Subcutaneous abdominal adipose tissue (tissue), 5 donors: ENCODE data around the gene EHD1.

Source experiments
- H3K27ac ChIP-seq: one replicate; pipeline ENCODE4 v1.7.0; 2013; ENCODE audit warnings: low read depth, mild to moderate bottlenecking, inconsistent platforms, low read length, moderate library complexity
- H3K27me3 ChIP-seq, 5 donors: one replicate each; pipeline ENCODE4 v1.7.0; 2013; ENCODE audit warnings: low read length in 5 of 5, inconsistent platforms in 1 of 5; ENCODE audit not compliant: control insufficient read depth in 5 of 5, insufficient read depth in 4 of 5
- H3K36me3 ChIP-seq, 5 donors: one replicate each; pipeline ENCODE4 v1.7.0; 2013; ENCODE audit warnings: low read length in 5 of 5; ENCODE audit not compliant: control insufficient read depth in 5 of 5, insufficient read depth in 5 of 5
- H3K4me1 ChIP-seq, 5 donors: one replicate each; pipeline ENCODE4 v1.7.0; 2013; ENCODE audit warnings: low read length in 5 of 5, mild to moderate bottlenecking in 3 of 5, moderate library complexity in 1 of 5; ENCODE audit not compliant: control insufficient read depth in 5 of 5, insufficient read depth in 5 of 5
- H3K4me3 ChIP-seq, 5 donors: one replicate each; pipeline ENCODE4 v1.7.0; 2013; ENCODE audit warnings: low read length in 5 of 5, low read depth in 1 of 5
- H3K9ac ChIP-seq, 5 donors: one replicate each; pipeline ENCODE4 v1.7.0; 2013; ENCODE audit warnings: low read length in 5 of 5, mild to moderate bottlenecking in 4 of 5, moderate library complexity in 3 of 5
- H3K9me3 ChIP-seq, 5 donors: one replicate each; pipeline ENCODE4 v1.7.0; 2013; ENCODE audit warnings: low read length in 5 of 5; ENCODE audit not compliant: control insufficient read depth in 5 of 5
- donor health status: healthy.
- donor health status: healthy.
- donor health status: healthy.
- donor health status: healthy.
- donor health status: healthy.

EHD1 gene

DNA sequence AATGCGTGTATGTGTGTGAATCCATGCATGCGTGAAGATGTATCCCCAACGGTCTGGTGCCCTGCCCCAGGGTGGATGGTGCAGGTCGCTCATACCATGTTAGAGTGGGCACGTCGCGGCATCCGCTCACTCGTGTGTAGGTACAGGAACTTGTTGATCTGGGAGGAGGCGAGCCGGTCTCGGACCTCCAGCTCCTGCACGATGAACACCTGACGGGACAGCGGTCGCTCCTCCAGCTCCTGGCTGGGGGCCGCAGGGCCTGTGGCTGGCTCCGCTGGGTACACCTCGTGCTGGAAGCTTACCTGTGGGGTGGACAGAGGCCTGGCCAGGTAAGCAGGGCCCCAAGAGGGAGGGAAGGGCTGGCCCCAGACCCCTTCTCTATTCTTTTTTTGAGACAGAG, 20.1 kb upstream of the EHD1 start:
- Histone ChIP-seq H3K4me1 (peaks cover 0 to 10% (median 8%) of the 10 kb centered on the region in 5 donors), H3K9ac (no peak overlapping the region), H3K4me3 (no peak overlapping the region), H3K36me3 (peaks cover 0 to 91% (median 80%) of the 10 kb centered on the region in 5 donors), H3K9me3 (no peaks in the 10 kb centered on the region), H3K27ac (no peak overlapping the region), H3K27me3 (no peaks in the 10 kb centered on the region)

- H3K27me3 ChIP-seq, result no peaks in the 10 kb centered on the region
- peaks cover 0 to 86% (median 76%) of the 10 kb centered on the region in 5 donors for H3K36me3 ChIP-seq
- H3K4me1 ChIP-seq, result peaks cover 0 to 15% (median 8%) of the 10 kb centered on the region in 5 donors
- no peak overlapping the region for H3K27ac ChIP-seq
- H3K4me3 ChIP-seq, result no peak overlapping the region
- no peaks in the 10 kb centered on the region for H3K9me3 ChIP-seq
- H3K9ac ChIP-seq, result no peak overlapping the region
Measured at GRCh38 chr11:64898076-64898445, 19.6 kb upstream of the EHD1 start.

- Histone ChIP-seq H3K9ac (no peak overlapping the region), H3K36me3 (peaks cover 0 to 81% (median 70%) of the 10 kb centered on the region in 5 donors)
Measured at GRCh38 chr11:64897381-64898075, 19.1 kb upstream of the EHD1 start.

DNA sequence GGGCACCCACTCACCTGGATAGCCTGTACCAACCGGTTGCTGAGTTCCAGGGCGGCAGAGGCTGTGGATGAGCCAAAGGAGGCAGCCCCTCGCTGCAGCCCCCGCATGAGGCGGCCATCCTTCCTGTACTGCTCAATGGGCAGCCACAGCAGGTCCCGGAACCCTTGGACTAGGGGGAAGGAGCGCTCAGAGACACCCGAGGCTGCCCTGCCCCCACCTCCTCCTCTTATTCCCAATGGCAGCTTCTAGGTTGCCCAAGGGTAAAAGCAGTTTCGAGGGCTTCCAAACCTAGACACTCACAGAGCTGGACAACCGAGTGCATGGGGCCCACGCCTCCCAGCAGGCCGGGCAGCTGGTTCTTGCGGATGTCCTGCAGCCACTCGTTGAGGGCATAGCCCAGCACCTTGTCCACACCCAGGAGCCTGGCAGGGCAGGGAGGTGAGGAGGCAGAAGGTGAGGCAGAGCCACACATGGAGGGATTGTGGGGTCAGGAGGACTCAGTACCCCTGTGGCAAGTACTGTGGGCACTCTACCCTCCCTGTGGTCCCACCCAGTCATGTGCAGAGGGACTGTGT, 18.1 kb upstream of the EHD1 start:
- Histone ChIP-seq H3K27ac (no peak overlapping the region), H3K27me3 (no peaks in the 10 kb centered on the region), H3K4me3 (no peak overlapping the region), H3K4me1 (peaks cover 0 to 24% (median 8%) of the 10 kb centered on the region in 5 donors), H3K36me3 (peaks cover 0 to 72% (median 61%) of the 10 kb centered on the region in 5 donors), H3K9ac (no peak overlapping the region), H3K9me3 (no peaks in the 10 kb centered on the region)

More at GRCh38 chr11:64897381-64898075, 19.1 kb upstream of the EHD1 start:
- H3K27me3 ChIP-seq, result no peaks in the 10 kb centered on the region
- no peak overlapping the region for H3K4me3 ChIP-seq
- H3K4me1 ChIP-seq, result peaks cover 0 to 21% (median 8%) of the 10 kb centered on the region in 5 donors
- H3K27ac ChIP-seq, result no peak overlapping the region
- H3K9me3 ChIP-seq, result no peaks in the 10 kb centered on the region

GRCh38 chr11:64894812-64895452, 16.5 kb upstream of the EHD1 start:
- Histone ChIP-seq H3K9ac (no peak overlapping the region), H3K4me3 (no peak overlapping the region), H3K27me3 (no peaks in the 10 kb centered on the region), H3K4me1 (peaks cover 0 to 30% (median 8%) of the 10 kb centered on the region in 5 donors), H3K9me3 (no peaks in the 10 kb centered on the region), H3K36me3 (peaks cover 0 to 56% (median 45%) of the 10 kb centered on the region in 5 donors), H3K27ac (no peak overlapping the region)

- Histone ChIP-seq H3K9ac (no peak overlapping the region), H3K27me3 (no peaks in the 10 kb centered on the region), H3K4me3 (no peak overlapping the region), H3K36me3 (peaks cover 0 to 49% (median 40%) of the 10 kb centered on the region in 5 donors), H3K27ac (no peak overlapping the region), H3K4me1 (peaks cover 0 to 30% (median 8%) of the 10 kb centered on the region in 5 donors), H3K9me3 (no peaks in the 10 kb centered on the region)
Measured at GRCh38 chr11:64894070-64894811, 15.8 kb upstream of the EHD1 start.

DNA sequence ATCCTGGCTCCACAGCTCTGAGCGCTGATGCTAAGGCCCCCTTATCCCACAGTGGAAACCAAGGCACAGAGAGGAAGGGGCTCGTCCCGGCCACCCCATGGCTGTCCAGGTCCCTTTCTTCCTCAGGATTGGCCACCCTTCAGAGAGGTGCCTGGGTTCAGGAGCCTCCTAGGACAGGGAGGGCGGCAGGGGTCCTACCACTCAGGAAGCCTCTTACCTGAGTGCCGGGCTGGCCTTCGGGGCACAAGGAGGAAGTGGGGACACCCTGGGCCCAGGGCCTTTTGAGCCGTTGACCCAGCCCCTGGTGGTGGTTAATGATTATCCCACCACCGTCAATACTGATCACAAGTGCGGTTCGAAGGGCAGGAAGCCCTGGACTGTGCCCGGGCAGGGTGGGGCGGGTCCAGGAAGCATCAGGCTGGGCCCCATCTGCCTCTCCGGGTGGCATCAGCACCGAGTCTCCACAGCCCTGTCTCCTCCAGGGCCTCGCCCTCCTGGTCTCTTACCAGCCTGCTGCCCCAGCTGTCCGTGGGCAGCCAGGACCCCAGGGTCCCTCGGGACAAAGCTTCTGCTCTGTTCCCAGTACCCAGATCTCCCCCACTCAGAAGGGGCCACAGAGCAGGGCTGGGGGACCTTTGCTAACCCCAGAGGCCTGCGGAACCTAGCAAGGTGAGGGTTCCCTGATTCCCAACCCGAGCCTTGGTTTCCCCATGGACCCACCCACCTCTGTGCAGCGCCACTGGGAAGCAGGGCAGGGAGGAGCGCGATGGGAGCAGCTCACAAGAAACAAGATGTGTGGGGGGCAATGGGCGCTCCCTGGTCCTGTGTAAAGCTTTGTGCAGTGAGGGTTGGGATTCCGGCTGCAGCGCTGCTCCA, 15.0 kb upstream of the EHD1 start:
- Histone ChIP-seq H3K9me3 (no peaks in the 10 kb centered on the region), H3K36me3 (peaks cover 0 to 41% (median 36%) of the 10 kb centered on the region in 5 donors), H3K27ac (no peak overlapping the region), H3K9ac (no peak overlapping the region), H3K4me3 (no peak overlapping the region), H3K4me1 (peaks cover 0 to 33% (median 8%) of the 10 kb centered on the region in 5 donors), H3K27me3 (no peaks in the 10 kb centered on the region)

- Histone ChIP-seq H3K27ac (no peak overlapping the region), H3K9me3 (no peaks in the 10 kb centered on the region), H3K36me3 (peaks cover 0 to 35% (median 30%) of the 10 kb centered on the region in 5 donors), H3K27me3 (no peaks in the 10 kb centered on the region), H3K9ac (no peak overlapping the region), H3K4me1 (peaks cover 4 to 39% (median 14%) of the 10 kb centered on the region in 5 donors), H3K4me3 (no peak overlapping the region)
Measured at GRCh38 chr11:64892838-64893193, 14.4 kb upstream of the EHD1 start.

GRCh38 chr11:64892411-64892831, 14.0 kb upstream of the EHD1 start:
- no peaks in the 10 kb centered on the region for H3K9me3 ChIP-seq
- no peaks in the 10 kb centered on the region for H3K27me3 ChIP-seq
- H3K36me3 ChIP-seq, result peaks cover 0 to 31% (median 26%) of the 10 kb centered on the region in 5 donors
- H3K4me1 ChIP-seq, result peaks cover 4 to 43% (median 18%) of the 10 kb centered on the region in 5 donors
- H3K4me3 ChIP-seq, result no peak overlapping the region
- no peak overlapping the region for H3K27ac ChIP-seq
- no peak overlapping the region for H3K9ac ChIP-seq
